H1 (cell line): Measurements from ENCODE around the gene CC2D2A. TPM values are rescaled to one million over a fixed set of nuclear protein-coding genes. Genes with fewer than 3 reads are reported as not detected.

Experiments used
- BRCA1 ChIP-seq: IDR thresholded peaks from 2 replicates; pipeline ENCODE4 v1.6.1; 2012; ENCODE audit warnings: low read depth, low read length, improper control_type of control experiment
- CHD7 ChIP-seq: fragments of 300-600 bp; sonication (generic); IDR thresholded peaks from 2 replicates; pipeline ENCODE4 v1.7.1; 2012; ENCODE audit warnings: low read length, moderate library complexity, mild to moderate bottlenecking, inconsistent platforms; ENCODE audit not compliant: insufficient replicate concordance
- EGR1 ChIP-seq: IDR thresholded peaks from 2 replicates; pipeline ENCODE4 v1.6.1; 2011; ENCODE audit warnings: low read depth, low read length, borderline replicate concordance
- EP300 ChIP-seq, 2 experiments: IDR thresholded peaks; 1 replicate in 1 of 2; 2 replicates in 1 of 2; pipeline ENCODE4 v1.6.1; 2011 to 2012; ENCODE audit warnings: low read depth in 2 of 2, low read length in 2 of 2, mild to moderate bottlenecking in 2 of 2, borderline replicate concordance in 1 of 2, inconsistent platforms in 1 of 2, moderate library complexity in 1 of 2
- HDAC6 ChIP-seq: IDR thresholded peaks from one replicate; pipeline ENCODE4 v1.7.1; 2012; ENCODE audit warnings: low read depth, mild to moderate bottlenecking, inconsistent platforms, low read length, moderate library complexity
- JUN ChIP-seq: IDR thresholded peaks from 2 replicates; pipeline ENCODE4 v1.6.1; 2011; ENCODE audit warnings: low read depth, mild to moderate bottlenecking, improper control_type of control experiment, low read length
- NANOG ChIP-seq: IDR thresholded peaks from 2 replicates; pipeline ENCODE4 v1.6.1; 2011; ENCODE audit warnings: low read length, low read depth, mild to moderate bottlenecking, inconsistent platforms; ENCODE audit not compliant: insufficient read depth, poor library complexity, severe bottlenecking
- SP2 ChIP-seq: IDR thresholded peaks from 2 replicates; pipeline ENCODE4 v1.6.1; 2012; ENCODE audit warnings: mild to moderate bottlenecking, low read length, inconsistent platforms
- polyA plus RNA-seq, 7 experiments: library from polyadenylated mRNA; depleted of rRNA in 3 of 7; stranded (reverse) in 5 of 7; unstranded in 2 of 7; fragments of >200 nt in 5 of 7; fragments of 200-250 nt in 2 of 7; gene quantifications; 1 replicate in 5 of 7; 2 replicates in 1 of 7; 4 replicates in 1 of 7; pipeline versions ENCODE4 v1.2.1 to v1.2.3, GENCODE V29; 2011 to 2013; ENCODE audit warnings: missing spikeins in 2 of 7, mixed read lengths in 2 of 7
- total RNA-seq: library from RNA; stranded (reverse); fragmentation: NEBNext Ultra II Directional; extraction: Animal tissue kit (Norgen Biotek cat#: 25700); gene quantifications from 2 replicates; pipeline ENCODE4 v1.2.1, GENCODE V29; 2021

CC2D2A gene
- total and polyA plus RNA-seq, 2 of the 8 experiments (the other 6 are each of a cell fraction or from before 2014, with no cell fraction given) = 11.0 to 12.2 TPM

- no peak for TF ChIP-seq CHD7
- TF ChIP-seq NANOG = no peak
- TF ChIP-seq EGR1 = no peak
- TF ChIP-seq EP300 (IDR thresholded peaks at IDR 0.05; ENCODE audit: borderline replicate concordance in 1 of 2, low read depth in 2 of 2, low read length in 2 of 2) = no peak
- TF ChIP-seq BRCA1 = no peak
- no peak for TF ChIP-seq HDAC6
- no peak for TF ChIP-seq JUN
- TF ChIP-seq SP2 = no peak
- TF ChIP-seq, all 59 proteins: peak for 0
These were observed 46.8 kb downstream of the CC2D2A start (continued) for GRCh38 chr4:15516494-15516893.
